Liver (tissue), 9 donors: Measurements from ENCODE around the gene LAMA1. TPM values are rescaled to one million over a fixed set of nuclear protein-coding genes. Genes with fewer than 3 reads are reported as not detected.

Experiments used
- DNase-seq: peaks from one replicate; pipeline ENCODE4 v3.0.0-alpha.2; 2017; ENCODE audit warnings: low spot score
- H3K27ac ChIP-seq, 2 donors: one replicate each; pipeline ENCODE4 v1.7.0; 2013; ENCODE audit warnings: inconsistent platforms in 2 of 2, low read length in 2 of 2, control low read depth in 1 of 2, low read depth in 1 of 2, mild to moderate bottlenecking in 1 of 2
- H3K27me3 ChIP-seq, 4 donors: one replicate each; pipeline versions ENCODE4 v1.6.1 to v1.7.0; 2013; ENCODE audit warnings: low read length in 3 of 4, inconsistent platforms in 1 of 4, mild to moderate bottlenecking in 1 of 4, moderate library complexity in 1 of 4; ENCODE audit not compliant: control insufficient read depth in 4 of 4, insufficient read depth in 4 of 4
- H3K36me3 ChIP-seq, 4 donors: one replicate each; pipeline versions ENCODE4 v1.6.1 to v1.7.0; 2013; ENCODE audit warnings: low read length in 3 of 4, mild to moderate bottlenecking in 3 of 4, low read depth in 1 of 4, moderate library complexity in 1 of 4; ENCODE audit not compliant: control insufficient read depth in 4 of 4, insufficient read depth in 3 of 4
- H3K4me1 ChIP-seq, 4 donors: one replicate each; pipeline versions ENCODE4 v1.6.1 to v1.7.0; 2013; ENCODE audit warnings: low read length in 3 of 4, mild to moderate bottlenecking in 3 of 4, moderate library complexity in 1 of 4; ENCODE audit not compliant: control insufficient read depth in 4 of 4, insufficient read depth in 4 of 4
- H3K4me3 ChIP-seq, 3 donors: one replicate each; pipeline versions ENCODE4 v1.6.1 to v1.7.0; 2013; ENCODE audit warnings: low read length in 3 of 3, control low read depth in 1 of 3, low read depth in 1 of 3, mild to moderate bottlenecking in 1 of 3
- H3K9ac ChIP-seq, 2 donors: one replicate each; pipeline ENCODE4 v1.7.0; 2013; ENCODE audit warnings: low read length in 2 of 2, mild to moderate bottlenecking in 2 of 2, moderate library complexity in 2 of 2, control low read depth in 1 of 2, low read depth in 1 of 2
- H3K9me3 ChIP-seq, 4 donors: one replicate each; pipeline versions ENCODE4 v1.6.1 to v1.7.0; 2013; ENCODE audit warnings: low read length in 3 of 4; ENCODE audit not compliant: control insufficient read depth in 4 of 4
- ATF3 ChIP-seq: IDR thresholded peaks from 2 replicates; pipeline ENCODE4 v1.6.1; 2016; ENCODE audit warnings: antibody characterized with exemption
- CTCF ChIP-seq: fragments of 150-350 bp; IDR thresholded peaks from 2 replicates; pipeline ENCODE4 v1.5.1; 2017; ENCODE audit warnings: improper control_type of control experiment, low read depth, low read length; ENCODE audit not compliant: missing input control
- EGR1 ChIP-seq, 2 donors: IDR thresholded peaks; 2 replicates each; pipeline ENCODE4 v1.6.1; 2016 to 2018; ENCODE audit warnings: antibody characterized with exemption in 2 of 2, low read depth in 2 of 2
- FOXA1 ChIP-seq: IDR thresholded peaks from 2 replicates; pipeline ENCODE4 v1.6.1; 2016; ENCODE audit warnings: antibody characterized with exemption
- FOXA2 ChIP-seq: IDR thresholded peaks from 2 replicates; pipeline ENCODE4 v1.6.1; 2016; ENCODE audit warnings: antibody characterized with exemption
- GABPA ChIP-seq, 2 donors: IDR thresholded peaks in 1 of 2; conservative IDR thresholded peaks in 1 of 2; 2 replicates each; pipeline ENCODE4 v1.6.1; 2016; ENCODE audit warnings: antibody characterized with exemption in 2 of 2, mild to moderate bottlenecking in 1 of 2, moderate library complexity in 1 of 2
- HNF4A ChIP-seq, 2 donors: conservative IDR thresholded peaks; 2 replicates each; pipeline ENCODE4 v1.6.1; 2016; ENCODE audit warnings: antibody characterized with exemption in 2 of 2, mild to moderate bottlenecking in 2 of 2
- HNF4G ChIP-seq: IDR thresholded peaks from 2 replicates; pipeline ENCODE4 v1.6.1; 2016; ENCODE audit warnings: antibody characterized with exemption
- JUND ChIP-seq, 2 donors: IDR thresholded peaks; 2 replicates each; pipeline ENCODE4 v1.6.1; 2016; ENCODE audit warnings: antibody characterized with exemption in 2 of 2
- MAX ChIP-seq: IDR thresholded peaks from 2 replicates; pipeline ENCODE4 v1.6.1; 2016; ENCODE audit warnings: antibody characterized with exemption
- NR2F2 ChIP-seq: IDR thresholded peaks from 2 replicates; pipeline ENCODE4 v1.6.1; 2016; ENCODE audit warnings: antibody characterized with exemption
- RAD21 ChIP-seq, 2 donors: IDR thresholded peaks; 2 replicates each; pipeline ENCODE4 v1.6.1; 2016; ENCODE audit warnings: antibody characterized with exemption in 2 of 2, mild to moderate bottlenecking in 2 of 2
- REST ChIP-seq: IDR thresholded peaks from 2 replicates; pipeline ENCODE4 v1.6.1; 2016; ENCODE audit warnings: antibody characterized with exemption, mild to moderate bottlenecking
- RXRA ChIP-seq, 2 donors: IDR thresholded peaks; 2 replicates each; pipeline ENCODE4 v1.6.1; 2017 to 2018; ENCODE audit warnings: antibody characterized with exemption in 2 of 2, mild to moderate bottlenecking in 1 of 2
- SP1 ChIP-seq: IDR thresholded peaks from 2 replicates; pipeline ENCODE4 v1.6.1; 2018; ENCODE audit warnings: antibody characterized with exemption, mild to moderate bottlenecking
- TAF1 ChIP-seq: conservative IDR thresholded peaks from 2 replicates; pipeline ENCODE4 v1.6.1; 2016; ENCODE audit warnings: antibody characterized with exemption, mild to moderate bottlenecking
- YY1 ChIP-seq: IDR thresholded peaks from 2 replicates; pipeline ENCODE4 v1.6.1; 2016; ENCODE audit warnings: antibody characterized with exemption, mild to moderate bottlenecking
- ZBTB33 ChIP-seq: IDR thresholded peaks from 2 replicates; pipeline ENCODE4 v1.6.1; 2016; ENCODE audit warnings: antibody characterized with exemption
- WGBS: extraction: QIAGEN DNeasy Blood & Tissue Kit; methylation state at CpG from one replicate; pipeline ENCODE4 v1.1.7; 2013; 5-methylcytosine and 5-hydroxymethylcytosine counted together
- polyA plus RNA-seq, 2 donors: library from polyadenylated mRNA; stranded (reverse) in 1 of 2; unstranded in 1 of 2; fragments of 200-250 nt in 1 of 2; fragments of >200 nt in 1 of 2; fragmentation: Nextera tagmentation in 1 of 2; extraction: Ambion mirVana in 1 of 2; gene quantifications; one replicate each; pipeline versions ENCODE4 v1.2.1 to v1.2.3, GENCODE V29; 2013 to 2015
- total RNA-seq, 2 donors: library from RNA; depleted of rRNA; stranded (reverse); fragments of >200 nt; gene quantifications; one replicate each; pipeline ENCODE4 v1.2.3, GENCODE V29; 2014
- donor health status: healthy.
- donor health status: healthy.
- donor health status: healthy.
- donor health status: healthy.
- donor health status: healthy.

Gene LAMA1
- total and polyA plus RNA-seq, 4 donors = 0.05 to 0.67 (median 0.43) TPM

GRCh38 chr18:7017013-7017412 lies 100.6 kb downstream of the LAMA1 start:
- Histone ChIP-seq H3K36me3 (no peaks in the 10 kb centered on the region), H3K9me3 (no peaks in the 10 kb centered on the region), H3K27me3 (no peaks in the 10 kb centered on the region), H3K9ac (no peak overlapping the region), H3K4me3 (no peak overlapping the region), H3K4me1 (no peaks in the 10 kb centered on the region), H3K27ac (no peak overlapping the region)
- DNase-seq = no peak
- 87% methylated on average over 5 of the region's 5 CpGs for WGBS
- TF ChIP-seq YY1 = no peak
- TF ChIP-seq HNF4G = no peak
- no peak for TF ChIP-seq SP1
- no peak for TF ChIP-seq CTCF
- no peak for TF ChIP-seq MAX

GRCh38 chr18:7011142-7011541 lies 106.5 kb downstream of the LAMA1 start:
- Histone ChIP-seq H3K27ac (no peak overlapping the region), H3K4me3 (no peak overlapping the region), H3K27me3 (no peaks in the 10 kb centered on the region), H3K9ac (no peak overlapping the region), H3K36me3 (no peaks in the 10 kb centered on the region), H3K9me3 (no peaks in the 10 kb centered on the region), H3K4me1 (no peaks in the 10 kb centered on the region)
- no peak for DNase-seq
- 83% methylated on average over 19 of the region's 19 CpGs for WGBS
- TF ChIP-seq RXRA (IDR thresholded peaks at IDR 0.05) (no peak), GABPA (IDR thresholded peaks at IDR 0.05 in 1 of 2, conservative IDR thresholded peaks at IDR 0.05 in 1 of 2) (no peak), JUND (IDR thresholded peaks at IDR 0.05) (no peak), ZBTB33 (no peak), HNF4A (conservative IDR thresholded peaks at IDR 0.05) (no peak), ATF3 (no peak), MAX (no peak), REST (no peak), FOXA1 (no peak), NR2F2 (no peak), RAD21 (IDR thresholded peaks at IDR 0.05) (no peak), FOXA2 (no peak), TAF1 (no peak), YY1 (no peak), SP1 (no peak), EGR1 (IDR thresholded peaks at IDR 0.05; ENCODE audit: low read depth in 2 of 2) (no peak), CTCF (no peak), HNF4G (no peak)
